Neural cell (in vitro differentiated cells): Measurements from ENCODE around the gene FBXO3.

Experiments
- CTCF ChIP-seq: fragments of 450-650 bp; IDR thresholded peaks from 2 replicates; pipeline ENCODE4 v1.5.1; 2014; ENCODE audit warnings: antibody characterized with exemption, mild to moderate bottlenecking, moderate library complexity; ENCODE audit not compliant: poor library complexity, severe bottlenecking
- EP300 ChIP-seq: fragments of 450-650 bp; conservative IDR thresholded peaks from 2 replicates; pipeline ENCODE4 v1.6.1; 2014; ENCODE audit warnings: antibody characterized with exemption, mild to moderate bottlenecking, moderate library complexity; ENCODE audit not compliant: poor library complexity, severe bottlenecking
- EZH2 ChIP-seq: fragments of 200-600, 300-800 bp; shearing (Covaris generic), sonication (generic); IDR thresholded peaks from 2 replicates; pipeline ENCODE4 v1.6.1; 2014; ENCODE audit warnings: antibody characterized with exemption, low read length, borderline replicate concordance, mild to moderate bottlenecking; ENCODE audit not compliant: insufficient read depth, poor library complexity, severe bottlenecking
- MXI1 ChIP-seq: fragments of 450-650 bp; conservative IDR thresholded peaks from 2 replicates; pipeline ENCODE4 v1.6.1; 2014; ENCODE audit warnings: antibody characterized with exemption, mild to moderate bottlenecking; ENCODE audit not compliant: poor library complexity, severe bottlenecking
- POLR2AphosphoS5 ChIP-seq: IDR thresholded peaks from 2 replicates; pipeline ENCODE4 v1.6.1; 2012
- RAD21 ChIP-seq: fragments of 450-650 bp; conservative IDR thresholded peaks from 2 replicates; pipeline ENCODE4 v1.6.1; 2014; ENCODE audit warnings: antibody characterized with exemption, mild to moderate bottlenecking, moderate library complexity
- SMC3 ChIP-seq: fragments of 450-650 bp; conservative IDR thresholded peaks from 2 replicates; pipeline ENCODE4 v1.6.1; 2014; ENCODE audit warnings: antibody characterized with exemption, mild to moderate bottlenecking, moderate library complexity; ENCODE audit not compliant: poor library complexity
- TAF1 ChIP-seq: IDR thresholded peaks from 2 replicates; pipeline ENCODE4 v1.6.1; 2012; ENCODE audit warnings: low read depth

- no peak for TF ChIP-seq CTCF
- no peak for TF ChIP-seq EZH2
- TF ChIP-seq POLR2AphosphoS5, result no peak
- TF ChIP-seq RAD21, result no peak
- TF ChIP-seq MXI1, result no peak
- TF ChIP-seq EP300, result no peak
- TF ChIP-seq TAF1, result no peak
- TF ChIP-seq SMC3, result no peak
These were observed 67.8 kb downstream of the FBXO3 start for GRCh38 chr11:33706546-33706945.
